ENCODE results near the gene INPP5D.

The INPP5D gene

DNA sequence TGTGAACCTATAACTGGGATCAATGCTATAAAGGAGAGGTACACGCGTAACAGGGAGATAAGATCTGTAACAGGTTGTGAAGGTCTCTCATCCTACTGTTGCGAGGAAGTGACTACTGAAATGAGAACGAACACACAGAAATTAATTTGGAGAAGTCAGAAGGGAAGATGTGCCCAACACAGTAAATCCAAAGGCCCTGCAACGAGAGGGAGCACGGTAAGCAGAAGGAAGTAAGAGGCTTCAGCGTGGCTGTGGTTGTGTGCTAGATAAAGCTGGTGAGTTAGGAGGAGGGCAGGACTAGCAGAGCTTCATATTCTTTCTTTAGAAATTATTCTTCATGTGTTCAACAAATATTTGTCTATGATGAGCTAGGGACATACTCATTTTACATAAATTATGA lies 188.9 kb downstream of the INPP5D start:
- ChIA-PET POLR2A (ENCODE audit: low non-redundant PET) (no interaction called here), CTCF (interaction anchor here (1.7 kb wide), 1 partner anchor 40 kb away, joined by 4 read pairs; no protein-coding TSS in a partner anchor)
- DNase-seq (ENCODE audit: low spot score): no peak
- TF ChIP-seq, protein P1, sequence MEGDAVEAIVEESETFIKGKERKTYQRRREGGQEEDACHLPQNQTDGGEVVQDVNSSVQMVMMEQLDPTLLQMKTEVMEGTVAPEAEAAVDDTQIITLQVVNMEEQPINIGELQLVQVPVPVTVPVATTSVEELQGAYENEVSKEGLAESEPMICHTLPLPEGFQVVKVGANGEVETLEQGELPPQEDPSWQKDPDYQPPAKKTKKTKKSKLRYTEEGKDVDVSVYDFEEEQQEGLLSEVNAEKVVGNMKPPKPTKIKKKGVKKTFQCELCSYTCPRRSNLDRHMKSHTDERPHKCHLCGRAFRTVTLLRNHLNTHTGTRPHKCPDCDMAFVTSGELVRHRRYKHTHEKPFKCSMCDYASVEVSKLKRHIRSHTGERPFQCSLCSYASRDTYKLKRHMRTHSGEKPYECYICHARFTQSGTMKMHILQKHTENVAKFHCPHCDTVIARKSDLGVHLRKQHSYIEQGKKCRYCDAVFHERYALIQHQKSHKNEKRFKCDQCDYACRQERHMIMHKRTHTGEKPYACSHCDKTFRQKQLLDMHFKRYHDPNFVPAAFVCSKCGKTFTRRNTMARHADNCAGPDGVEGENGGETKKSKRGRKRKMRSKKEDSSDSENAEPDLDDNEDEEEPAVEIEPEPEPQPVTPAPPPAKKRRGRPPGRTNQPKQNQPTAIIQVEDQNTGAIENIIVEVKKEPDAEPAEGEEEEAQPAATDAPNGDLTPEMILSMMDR (conservative IDR thresholded peaks at IDR 0.05; ENCODE audit: low read depth): no peak
- H3K27ac ChIP-seq: no peak overlapping the region

DNA sequence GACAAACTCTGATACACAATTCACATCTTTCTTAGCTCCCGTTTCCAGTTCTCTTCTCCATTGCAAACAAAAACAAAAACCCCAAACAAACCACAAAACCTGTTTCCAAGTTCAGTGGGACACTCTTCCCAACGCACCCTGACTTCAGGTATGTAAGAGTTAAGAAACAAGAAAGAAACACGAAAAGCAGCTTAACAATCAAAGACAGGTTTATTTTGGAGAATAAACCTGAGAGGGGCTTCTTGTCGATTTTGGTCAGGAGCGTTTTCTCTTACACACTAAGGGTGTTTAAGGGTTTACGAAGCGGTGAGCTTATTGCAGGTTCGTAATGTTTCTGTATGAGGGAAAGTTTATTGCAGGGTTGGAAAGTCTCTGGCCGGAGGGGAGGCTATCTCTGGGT lies 190.4 kb downstream of the INPP5D start:
- ChIA-PET POLR2A (ENCODE audit: low non-redundant PET) (no interaction called here), CTCF (interaction anchor here (0.6 to 1.6 kb wide), 13 partner anchors 8 to 551 kb away, joined by 3 to 6 read pairs (median 3); partner anchors contain the start of gene INPP5D)
- DNase-seq (ENCODE audit: low spot score): no peak
- TF ChIP-seq, protein P1 (conservative IDR thresholded peaks at IDR 0.05; ENCODE audit: low read depth): no peak
- no peak overlapping the region for H3K27ac ChIP-seq

DNA sequence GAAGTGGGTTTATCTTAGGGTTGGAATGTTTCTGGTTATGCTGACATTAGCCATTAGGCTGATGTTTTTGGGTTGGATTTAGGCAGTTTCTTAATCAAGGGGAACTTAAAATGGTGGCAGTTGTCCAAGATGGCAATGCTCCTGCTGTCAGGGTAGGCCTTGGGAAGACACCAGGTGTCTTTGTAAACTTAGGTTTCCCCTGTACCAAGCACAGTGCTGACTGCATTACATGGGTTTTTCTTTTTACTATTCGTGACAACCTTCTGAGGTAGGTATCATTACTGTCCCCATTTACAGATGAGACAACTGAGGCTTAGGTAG lies 190.8 kb downstream of the INPP5D start:
- POLR2A ChIA-PET (ENCODE audit: low non-redundant PET): no interaction called here
- CTCF ChIA-PET: interaction anchor here (0.6 to 1.6 kb wide), 16 partner anchors 8 to 552 kb away, joined by 3 to 6 read pairs (median 3); partner anchors contain the start of gene INPP5D
- H3K27ac ChIP-seq: peak overlapping the region; percentile 81
- no peak for DNase-seq (ENCODE audit: low spot score)
- TF ChIP-seq, protein P1 (conservative IDR thresholded peaks at IDR 0.05; ENCODE audit: low read depth): no peak

DNA sequence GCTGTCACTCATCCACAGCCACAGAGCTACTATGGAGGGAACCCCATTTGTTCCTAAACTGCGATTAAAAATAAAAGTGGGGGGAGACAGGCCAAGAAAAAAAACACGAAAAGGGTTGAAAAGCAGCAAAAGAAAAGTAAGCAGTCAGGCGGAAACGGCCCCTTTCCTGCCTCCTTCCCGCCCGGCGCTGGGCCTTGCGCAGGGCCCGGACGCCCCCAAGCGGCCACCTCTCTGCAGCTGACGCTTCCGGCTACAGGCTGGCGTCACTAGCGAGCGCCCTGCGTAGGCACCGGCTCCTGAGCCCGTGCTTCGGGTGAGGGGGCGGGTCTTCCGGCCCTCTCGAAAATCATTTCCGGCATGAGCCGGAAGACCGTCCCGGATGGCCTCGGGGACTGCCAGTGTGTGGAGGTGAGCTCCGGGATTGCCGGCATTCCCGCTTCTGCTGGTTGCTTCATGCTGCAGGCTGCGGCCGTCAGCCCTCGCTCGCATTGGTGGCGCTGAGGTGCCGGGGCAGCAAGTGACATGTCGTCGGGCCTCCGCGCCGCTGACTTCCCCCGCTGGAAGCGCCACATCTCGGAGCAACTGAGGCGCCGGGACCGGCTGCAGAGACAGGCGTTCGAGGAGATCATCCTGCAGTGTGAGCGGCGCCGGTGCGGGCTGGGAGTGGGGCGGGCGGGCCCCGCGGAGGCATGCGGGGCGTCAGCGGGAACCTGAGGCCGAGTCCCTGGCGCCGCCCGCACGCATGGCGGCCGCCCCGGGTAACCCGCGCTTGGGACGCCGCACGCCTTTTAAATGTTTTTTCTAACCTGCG lies 191.4 kb downstream of the INPP5D start, which contains the start of gene ATG16L1:
TSS of gene ATG16L1 (plus strand) at position 368 of the 811 bp plus-strand sequence. CDS start at position 523, 155 bp downstream.
- DNase-seq (ENCODE audit: low spot score): peak; percentile 99
- ChIA-PET POLR2A (ENCODE audit: low non-redundant PET) (no interaction called here), CTCF (interaction anchor here (0.5 to 1.6 kb wide), 26 partner anchors 9 to 1561 kb away, joined by 3 to 6 read pairs (median 3); partner anchors contain the start of gene INPP5D)
- TF ChIP-seq, protein P1 (conservative IDR thresholded peaks at IDR 0.05; ENCODE audit: low read depth): peak; percentile 96
- H3K27ac ChIP-seq: peak within 1 kb of the TSS; percentile 81

DNA sequence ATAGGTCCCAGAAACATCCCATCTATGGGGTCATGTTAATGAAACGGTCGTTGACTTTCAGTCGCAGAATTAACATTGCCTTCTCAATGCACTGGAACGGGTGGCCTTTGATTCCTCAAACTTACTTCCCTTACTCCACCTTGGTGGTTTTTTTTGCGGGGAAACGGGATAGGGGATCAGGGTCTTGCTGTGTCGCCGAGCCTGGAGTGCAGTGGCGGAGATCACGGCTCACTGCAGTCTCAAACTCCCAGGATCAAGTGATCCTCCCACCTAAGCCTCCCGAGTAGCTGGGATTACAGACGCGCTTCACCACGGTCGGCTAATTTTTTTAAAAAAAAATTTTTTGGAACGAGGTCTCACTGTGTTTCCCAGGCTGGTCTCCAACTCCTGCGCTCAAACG lies 192.1 kb downstream of the INPP5D start:
- ChIA-PET POLR2A (ENCODE audit: low non-redundant PET) (no interaction called here), CTCF (interaction anchor here (0.8 to 1.1 kb wide), 2 partner anchors 12 to 380 kb away, joined by 3 read pairs; no protein-coding TSS in a partner anchor)
- TF ChIP-seq, protein P1 (conservative IDR thresholded peaks at IDR 0.05; ENCODE audit: low read depth): no peak
- DNase-seq (ENCODE audit: low spot score): peak; percentile 19
- peak overlapping the region; percentile 81 for H3K27ac ChIP-seq

DNA sequence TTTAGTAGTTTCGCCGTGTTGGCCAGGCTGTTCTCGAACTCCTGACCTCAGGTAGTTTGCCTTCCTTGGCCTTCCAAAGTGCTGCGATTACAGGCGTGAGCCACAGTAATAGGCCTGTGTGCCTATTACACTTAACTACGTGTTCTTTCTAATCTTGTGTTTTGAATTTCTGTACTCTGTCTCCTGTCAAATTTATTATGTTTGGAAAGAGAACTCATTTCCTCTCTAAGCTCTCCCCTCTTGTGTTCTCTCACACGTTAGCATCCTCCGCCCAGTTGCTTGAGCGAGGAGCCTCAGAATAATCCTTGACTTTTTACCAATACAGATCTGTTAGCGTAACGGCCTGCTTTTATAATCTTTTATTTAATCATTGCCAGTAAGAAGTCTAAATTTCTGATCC lies 195.0 kb downstream of the INPP5D start:
- POLR2A ChIA-PET (ENCODE audit: low non-redundant PET): no interaction called here

More for the DNA sequence above, 195.0 kb downstream of the INPP5D start:
- no peak for DNase-seq (ENCODE audit: low spot score)
- CTCF ChIA-PET: interaction anchor here (0.6 kb wide), 1 partner anchor 188 kb away, joined by 3 read pairs; no protein-coding TSS in a partner anchor
- H3K27ac ChIP-seq: no peak overlapping the region
- TF ChIP-seq, protein P1 (conservative IDR thresholded peaks at IDR 0.05; ENCODE audit: low read depth): no peak
